ENCODE data around the gene FIGLA.

FIGLA gene

DNA sequence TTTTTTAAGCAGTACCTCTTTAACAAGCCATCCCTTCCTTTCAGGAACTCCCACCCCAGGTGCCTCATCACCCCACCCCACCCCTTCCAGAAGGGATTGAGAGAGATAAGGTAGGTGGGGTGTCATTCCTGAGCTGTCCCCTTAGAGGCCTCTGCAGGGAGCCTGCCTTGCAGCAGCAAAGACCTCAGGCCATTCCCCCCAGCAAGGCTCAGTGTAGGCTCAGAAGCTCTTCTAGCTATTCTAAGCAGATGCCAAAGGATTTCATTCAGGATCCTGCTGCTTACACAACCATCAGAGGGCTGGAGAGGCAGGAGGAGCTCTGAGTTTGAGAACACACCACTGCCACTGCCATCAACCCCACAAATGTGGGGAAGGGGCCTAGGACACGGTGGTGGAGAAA, 5.8 kb upstream of the FIGLA start:
- H3K9ac ChIP-seq (ENCODE audit: insufficient read length, low read depth): no peak overlapping the region
- H3K4me3 ChIP-seq (ENCODE audit: insufficient read length, low read depth): no peak overlapping the region

DNA sequence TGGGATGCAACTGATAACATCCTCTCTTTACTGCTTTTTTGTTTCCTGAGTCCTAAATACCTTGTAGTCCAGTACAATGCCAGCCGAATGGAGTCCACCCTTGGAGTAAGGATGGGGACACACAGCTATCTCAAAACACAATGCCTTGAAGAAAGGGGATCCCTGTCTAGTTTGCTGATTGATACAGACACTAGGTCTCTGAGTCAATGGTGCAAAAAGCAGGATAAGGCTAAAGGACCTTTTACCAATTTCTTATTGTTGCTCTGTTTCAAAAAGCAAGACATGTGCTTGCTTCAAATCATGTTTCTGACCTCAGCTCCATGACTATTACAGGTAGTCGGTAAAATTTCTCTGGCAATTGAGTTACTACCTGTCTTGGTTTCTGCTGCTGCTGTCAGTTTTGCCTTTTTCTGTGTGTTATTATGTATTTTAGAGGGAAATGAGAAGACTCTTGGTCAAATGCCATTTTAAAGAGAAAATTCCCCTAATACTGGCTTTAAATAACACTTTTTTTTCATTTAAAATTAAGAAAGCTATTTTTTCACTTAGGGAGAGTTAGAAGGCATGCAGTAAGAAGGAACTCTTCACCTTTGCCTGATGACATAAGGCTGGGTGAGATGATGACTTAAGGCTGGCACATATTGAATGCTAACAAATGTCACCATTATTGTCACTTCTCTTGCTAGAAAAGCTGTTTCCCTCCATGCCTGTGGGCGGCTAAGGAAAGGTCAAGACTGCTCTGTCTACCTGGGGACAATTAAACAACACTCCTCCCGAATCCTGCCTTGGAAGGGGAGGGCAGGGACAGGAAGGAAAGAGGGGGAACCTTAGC, 4.9 kb upstream of the FIGLA start:
- no peaks in the 10 kb centered on the region for H3K9me3 ChIP-seq (ENCODE audit: insufficient read depth, low read length)
- H3K4me1 ChIP-seq (ENCODE audit: insufficient read depth, insufficient read length): no peaks in the 10 kb centered on the region
- no peak overlapping the region for H3K9ac ChIP-seq (ENCODE audit: insufficient read length, low read depth)
- no peak overlapping the region for H3K4me3 ChIP-seq (ENCODE audit: insufficient read length, low read depth)
- peaks cover 74% of the 10 kb centered on the region for H3K27me3 ChIP-seq (ENCODE audit: insufficient read depth, insufficient read length)
- DNase-seq (ENCODE audit: low read depth, low spot score): no peak
- H3K36me3 ChIP-seq (ENCODE audit: insufficient read depth, insufficient read length, low read length): no peaks in the 10 kb centered on the region
- no peak for TF ChIP-seq SUZ12 (IDR thresholded peaks at IDR 0.05; ENCODE audit: extremely low read depth, insufficient read depth, insufficient read length)
- TF ChIP-seq ZNF274 (IDR thresholded peaks at IDR 0.05; ENCODE audit: low read depth, low read length): no peak
- no peak for TF ChIP-seq YY1 (IDR thresholded peaks at IDR 0.05; ENCODE audit: insufficient read depth, insufficient read length)

More for the DNA sequence above, 5.8 kb upstream of the FIGLA start:
- H3K36me3 ChIP-seq (ENCODE audit: insufficient read depth, insufficient read length, low read length): no peaks in the 10 kb centered on the region
- H3K4me1 ChIP-seq (ENCODE audit: insufficient read depth, insufficient read length): no peaks in the 10 kb centered on the region
- TF ChIP-seq ZNF274 (IDR thresholded peaks at IDR 0.05; ENCODE audit: low read depth, low read length) (no peak), YY1 (IDR thresholded peaks at IDR 0.05; ENCODE audit: insufficient read depth, insufficient read length) (no peak), SUZ12 (IDR thresholded peaks at IDR 0.05; ENCODE audit: extremely low read depth, insufficient read depth, insufficient read length) (no peak)
- no peaks in the 10 kb centered on the region for H3K9me3 ChIP-seq (ENCODE audit: insufficient read depth, low read length)
- H3K27me3 ChIP-seq (ENCODE audit: insufficient read depth, insufficient read length): peaks cover 74% of the 10 kb centered on the region
- no peak for DNase-seq (ENCODE audit: low read depth, low spot score)

DNA sequence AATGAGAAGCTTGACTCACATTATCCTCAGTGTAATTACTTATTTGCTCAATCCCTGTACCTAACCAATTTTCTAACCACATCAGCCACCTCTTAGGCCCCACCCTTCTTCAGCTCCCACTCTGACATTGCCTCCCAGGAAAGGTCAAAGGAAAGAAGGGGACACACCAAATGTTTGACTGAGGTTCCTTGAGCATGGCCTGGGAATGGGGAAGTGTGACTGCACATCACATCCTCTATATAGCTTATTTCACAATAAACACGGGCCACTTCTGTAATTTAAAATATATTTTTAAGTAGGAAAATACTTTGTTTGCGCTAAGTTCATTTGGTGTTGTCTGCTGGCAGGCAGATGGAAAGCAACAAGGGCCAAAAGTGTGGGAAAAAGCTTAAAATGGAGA, 3.0 kb upstream of the FIGLA start:
- no peak for TF ChIP-seq ZNF274 (IDR thresholded peaks at IDR 0.05; ENCODE audit: low read depth, low read length)
- no peak for TF ChIP-seq SUZ12 (IDR thresholded peaks at IDR 0.05; ENCODE audit: extremely low read depth, insufficient read depth, insufficient read length)
- TF ChIP-seq YY1 (IDR thresholded peaks at IDR 0.05; ENCODE audit: insufficient read depth, insufficient read length): no peak
- no peak for DNase-seq (ENCODE audit: low read depth, low spot score)
- Histone ChIP-seq H3K4me3 (ENCODE audit: insufficient read length, low read depth) (no peak overlapping the region), H3K9ac (ENCODE audit: insufficient read length, low read depth) (no peak overlapping the region), H3K4me1 (ENCODE audit: insufficient read depth, insufficient read length) (no peaks in the 10 kb centered on the region), H3K9me3 (ENCODE audit: insufficient read depth, low read length) (no peaks in the 10 kb centered on the region), H3K27me3 (ENCODE audit: insufficient read depth, insufficient read length) (peaks cover 73% of the 10 kb centered on the region), H3K36me3 (ENCODE audit: insufficient read depth, insufficient read length, low read length) (no peaks in the 10 kb centered on the region)

DNA sequence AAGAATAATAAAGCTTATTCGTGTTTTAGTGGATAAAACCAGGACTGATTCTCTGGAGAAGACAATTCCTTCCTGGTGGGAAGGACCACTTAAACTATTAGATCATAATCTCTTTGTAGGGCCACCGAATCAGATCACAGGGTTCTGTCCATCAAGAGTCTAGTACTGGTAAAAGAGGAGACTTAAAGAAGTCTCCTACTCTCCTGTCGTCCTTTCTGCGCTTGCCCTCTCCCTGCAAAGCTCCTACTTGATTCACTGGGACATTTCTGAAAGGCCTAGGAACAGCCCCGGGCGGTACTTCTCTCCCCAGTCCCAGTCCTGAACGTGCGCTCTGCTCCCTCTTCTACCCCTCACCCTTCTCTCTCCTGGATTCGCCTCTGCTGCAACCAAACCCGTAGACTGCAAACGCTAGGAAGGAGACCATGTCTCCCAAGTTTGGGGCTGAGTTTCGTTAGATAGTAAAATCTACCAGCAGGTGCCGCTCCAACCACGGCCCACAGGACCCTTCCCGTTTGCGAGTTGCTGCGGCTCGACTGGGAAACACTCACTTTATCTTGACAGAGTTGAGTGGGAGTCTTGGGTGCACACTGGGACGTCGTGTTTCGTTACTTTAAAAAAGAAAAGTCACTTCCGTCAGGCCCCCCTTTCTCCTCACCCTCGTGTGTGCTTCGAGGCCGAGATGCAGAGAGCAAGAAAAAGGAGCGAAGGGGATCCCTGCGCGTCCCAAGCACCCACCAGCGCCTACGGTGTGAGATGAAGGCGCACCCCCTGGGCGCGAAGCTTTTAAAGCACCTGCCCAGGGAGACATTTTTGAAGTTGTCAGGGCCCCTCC, 923 bp downstream of the FIGLA start:
- H3K9ac ChIP-seq (ENCODE audit: insufficient read length, low read depth): peak overlapping the region; percentile 32
- DNase-seq (ENCODE audit: low read depth, low spot score): peak; percentile 77
- no peaks in the 10 kb centered on the region for H3K9me3 ChIP-seq (ENCODE audit: insufficient read depth, low read length)
- peaks cover 78% of the 10 kb centered on the region for H3K27me3 ChIP-seq (ENCODE audit: insufficient read depth, insufficient read length)
- TF ChIP-seq ZNF274 (IDR thresholded peaks at IDR 0.05; ENCODE audit: low read depth, low read length) (no peak), SUZ12 (IDR thresholded peaks at IDR 0.05; ENCODE audit: extremely low read depth, insufficient read depth, insufficient read length) (no peak), YY1 (IDR thresholded peaks at IDR 0.05; ENCODE audit: insufficient read depth, insufficient read length) (no peak)
- peak overlapping the region; percentile 28 for H3K4me3 ChIP-seq (ENCODE audit: insufficient read length, low read depth)
- H3K36me3 ChIP-seq (ENCODE audit: insufficient read depth, insufficient read length, low read length): no peaks in the 10 kb centered on the region
- no peaks in the 10 kb centered on the region for H3K4me1 ChIP-seq (ENCODE audit: insufficient read depth, insufficient read length)

DNA sequence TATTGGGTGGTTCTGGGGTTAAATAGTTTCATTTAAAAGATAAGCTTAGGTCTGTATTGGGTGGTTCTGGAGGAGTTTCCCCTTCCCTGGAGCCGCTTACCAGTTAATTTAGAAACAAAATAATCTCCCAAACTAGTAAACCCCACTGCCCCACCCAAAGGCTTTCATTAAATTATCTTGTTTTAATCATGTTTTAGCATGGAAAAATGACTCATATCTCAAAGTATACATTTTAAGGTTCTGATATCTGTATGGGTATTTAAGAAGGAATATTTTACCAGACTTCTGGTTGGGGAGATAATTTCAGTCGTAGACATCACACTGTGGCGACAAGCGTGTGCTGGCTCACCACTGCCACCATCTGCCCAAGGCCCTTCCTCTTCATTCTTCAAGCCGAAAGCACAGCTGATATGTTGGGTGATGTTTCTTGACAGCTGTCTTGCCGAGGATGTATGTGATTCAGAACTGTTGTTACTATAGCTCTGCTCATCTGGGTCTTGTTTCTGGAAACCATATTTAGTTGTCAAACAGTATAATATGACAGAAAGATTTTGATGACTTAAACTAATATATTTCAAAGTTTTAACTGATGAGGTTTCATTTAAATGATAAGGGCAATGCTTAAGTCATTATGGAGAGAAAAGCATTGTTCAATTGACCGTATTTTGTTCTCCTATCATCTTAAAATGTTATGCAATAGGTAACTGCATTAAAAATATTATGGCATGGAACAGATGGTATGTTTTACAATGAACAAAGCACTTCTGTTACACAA, 5.1 kb downstream of the FIGLA start:
- Histone ChIP-seq H3K4me1 (ENCODE audit: insufficient read depth, insufficient read length) (no peaks in the 10 kb centered on the region), H3K9me3 (ENCODE audit: insufficient read depth, low read length) (no peaks in the 10 kb centered on the region), H3K4me3 (ENCODE audit: insufficient read length, low read depth) (no peak overlapping the region), H3K27me3 (ENCODE audit: insufficient read depth, insufficient read length) (peaks cover 37% of the 10 kb centered on the region), H3K36me3 (ENCODE audit: insufficient read depth, insufficient read length, low read length) (no peaks in the 10 kb centered on the region), H3K9ac (ENCODE audit: insufficient read length, low read depth) (no peak overlapping the region)
- TF ChIP-seq SUZ12 (IDR thresholded peaks at IDR 0.05; ENCODE audit: extremely low read depth, insufficient read depth, insufficient read length) (no peak), ZNF274 (IDR thresholded peaks at IDR 0.05; ENCODE audit: low read depth, low read length) (no peak), YY1 (IDR thresholded peaks at IDR 0.05; ENCODE audit: insufficient read depth, insufficient read length) (no peak)
- no peak for DNase-seq (ENCODE audit: low read depth, low spot score)

DNA sequence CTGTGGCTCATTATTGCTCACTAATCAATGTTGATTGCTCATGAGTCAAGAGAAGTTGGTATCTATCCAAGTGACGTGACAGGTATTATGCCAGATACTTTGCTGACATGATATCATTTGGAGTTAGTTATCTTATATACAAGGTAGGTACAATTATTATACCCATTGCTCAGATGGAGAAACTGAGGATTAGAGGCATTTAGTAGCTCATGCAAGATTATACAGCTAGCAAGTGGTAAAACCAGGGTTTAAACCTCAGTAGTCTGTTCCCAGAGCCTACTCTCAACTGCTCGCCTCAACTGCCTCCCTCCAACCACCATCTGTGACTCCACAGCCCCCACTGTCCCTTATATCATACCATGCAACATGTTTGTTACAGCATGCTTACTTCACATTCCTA, 6.1 kb downstream of the FIGLA start:
- H3K9me3 ChIP-seq (ENCODE audit: insufficient read depth, low read length): no peaks in the 10 kb centered on the region
- H3K4me3 ChIP-seq (ENCODE audit: insufficient read length, low read depth): no peak overlapping the region
- TF ChIP-seq ZNF274 (IDR thresholded peaks at IDR 0.05; ENCODE audit: low read depth, low read length) (no peak), SUZ12 (IDR thresholded peaks at IDR 0.05; ENCODE audit: extremely low read depth, insufficient read depth, insufficient read length) (no peak), YY1 (IDR thresholded peaks at IDR 0.05; ENCODE audit: insufficient read depth, insufficient read length) (no peak)
- H3K27me3 ChIP-seq (ENCODE audit: insufficient read depth, insufficient read length): peaks cover 29% of the 10 kb centered on the region
- no peaks in the 10 kb centered on the region for H3K36me3 ChIP-seq (ENCODE audit: insufficient read depth, insufficient read length, low read length)
- H3K4me1 ChIP-seq (ENCODE audit: insufficient read depth, insufficient read length): no peaks in the 10 kb centered on the region
- no peak for DNase-seq (ENCODE audit: low read depth, low spot score)
- H3K9ac ChIP-seq (ENCODE audit: insufficient read length, low read depth): no peak overlapping the region
